Nephron progenitor cell (in vitro differentiated cells): ENCODE data around the gene SHQ1.

Source experiments
- DNase-seq: peaks from one replicate; pipeline ENCODE4 v3.0.0; 2021
- H3K27ac Mint-ChIP-seq: 2 replicates; pipeline ENCODE4 v1.8.0; 2021; ENCODE audit warnings: mild to moderate bottlenecking, moderate library complexity, mixed read lengths
- H3K27me3 Mint-ChIP-seq: 2 replicates; pipeline ENCODE4 v1.8.0; 2021; ENCODE audit warnings: mild to moderate bottlenecking, low read depth, mixed read lengths; ENCODE audit not compliant: poor library complexity
- H3K36me3 Mint-ChIP-seq: 2 replicates; pipeline ENCODE4 v1.8.0; 2021; ENCODE audit warnings: low read depth, mixed read lengths
- H3K4me1 Mint-ChIP-seq: 2 replicates; pipeline ENCODE4 v1.8.0; 2021; ENCODE audit warnings: mixed read lengths
- H3K4me3 Mint-ChIP-seq: 2 replicates; pipeline ENCODE4 v1.8.0; 2021; ENCODE audit warnings: mild to moderate bottlenecking, moderate library complexity, mixed read lengths
- H3K9me3 Mint-ChIP-seq: 2 replicates; pipeline ENCODE4 v1.8.0; 2021; ENCODE audit warnings: mild to moderate bottlenecking, moderate library complexity, mixed read lengths
- CTCF ChIP-seq: fragments of 200-600 bp; sonication (generic); IDR thresholded peaks from 2 replicates; pipeline ENCODE4 v1.5.0; 2021; ENCODE audit warnings: antibody characterized with exemption

Gene SHQ1

GRCh38 chr3:72708441-72708840 is 139.8 kb downstream of the SHQ1 start:
- no peak for DNase-seq
- H3K4me1 Mint-ChIP-seq, result no peaks in the 10 kb centered on the region
- H3K4me3 Mint-ChIP-seq, result no peak overlapping the region
- H3K36me3 Mint-ChIP-seq, result no peaks in the 10 kb centered on the region
- no peak overlapping the region for H3K27ac Mint-ChIP-seq
- no peaks in the 10 kb centered on the region for H3K27me3 Mint-ChIP-seq
- H3K9me3 Mint-ChIP-seq, result peaks cover 30% of the 10 kb centered on the region
- no peak for TF ChIP-seq CTCF

GRCh38 chr3:72702997-72703396 is 145.2 kb downstream of the SHQ1 start:
- H3K4me3 Mint-ChIP-seq, result no peak overlapping the region
- no peak for DNase-seq
- H3K27me3 Mint-ChIP-seq, result peaks cover 4% of the 10 kb centered on the region
- no peak for TF ChIP-seq CTCF
- no peak overlapping the region for H3K27ac Mint-ChIP-seq
- H3K36me3 Mint-ChIP-seq, result no peaks in the 10 kb centered on the region
- H3K4me1 Mint-ChIP-seq, result peaks cover 26% of the 10 kb centered on the region
- H3K9me3 Mint-ChIP-seq, result peaks cover 4% of the 10 kb centered on the region

GRCh38 chr3:72702390-72702789 is 145.9 kb downstream of the SHQ1 start:
- TF ChIP-seq CTCF, result no peak
- Mint-ChIP-seq H3K27ac (no peak overlapping the region), H3K4me1 (peaks cover 30% of the 10 kb centered on the region), H3K36me3 (no peaks in the 10 kb centered on the region), H3K9me3 (peaks cover 4% of the 10 kb centered on the region), H3K4me3 (no peak overlapping the region), H3K27me3 (peaks cover 4% of the 10 kb centered on the region)
- DNase-seq, result no peak

- TF ChIP-seq CTCF, result no peak
- Mint-ChIP-seq H3K9me3 (no peaks in the 10 kb centered on the region), H3K27ac (peak overlapping the region; percentile 53), H3K36me3 (no peaks in the 10 kb centered on the region), H3K4me1 (peaks cover 39% of the 10 kb centered on the region), H3K27me3 (peaks cover 4% of the 10 kb centered on the region), H3K4me3 (no peak overlapping the region)
- DNase-seq, result no peak
Observed at GRCh38 chr3:72700106-72700505, 148.1 kb downstream of the SHQ1 start.

GRCh38 chr3:72699631-72700030 is 148.6 kb downstream of the SHQ1 start:
- DNase-seq, result no peak
- Mint-ChIP-seq H3K36me3 (no peaks in the 10 kb centered on the region), H3K4me3 (no peak overlapping the region), H3K27me3 (peaks cover 4% of the 10 kb centered on the region), H3K9me3 (no peaks in the 10 kb centered on the region), H3K4me1 (peaks cover 43% of the 10 kb centered on the region), H3K27ac (peak overlapping the region; percentile 27)
- TF ChIP-seq CTCF, result no peak
